NCI-H1694 (cell line): ENCODE data around the gene ELMO1.

Source experiments
- DNase-seq: peaks from one replicate; lab custom pipeline; 2025; lab: John Stamatoyannopoulos, UW

ELMO1 gene

GRCh38 chr7:37368540-37368939 lies 80.1 kb downstream of the ELMO1 start:
- no peak for DNase-seq

GRCh38 chr7:37367010-37367409 lies 81.7 kb downstream of the ELMO1 start:
- DNase-seq = no peak

- no peak for DNase-seq
Observed at GRCh38 chr7:37366445-37366844, 82.2 kb downstream of the ELMO1 start.

- DNase-seq = no peak
Observed at GRCh38 chr7:37365405-37365804, 83.3 kb downstream of the ELMO1 start.

GRCh38 chr7:37364856-37365255 lies 83.8 kb downstream of the ELMO1 start:
- DNase-seq = no peak

- no peak for DNase-seq
Observed at GRCh38 chr7:37363536-37364491, 84.8 kb downstream of the ELMO1 start.

- no peak for DNase-seq
Observed at GRCh38 chr7:37362802-37363201, 85.9 kb downstream of the ELMO1 start.

GRCh38 chr7:37360484-37360883 lies 88.2 kb downstream of the ELMO1 start:
- no peak for DNase-seq

- no peak for DNase-seq
Observed at GRCh38 chr7:37359662-37360444, 88.8 kb downstream of the ELMO1 start.

- no peak for DNase-seq
Observed at GRCh38 chr7:37359180-37359579, 89.5 kb downstream of the ELMO1 start.

GRCh38 chr7:37357637-37357996 lies 91.0 kb downstream of the ELMO1 start:
- no peak for DNase-seq

GRCh38 chr7:37356911-37357636 lies 91.6 kb downstream of the ELMO1 start:
- no peak for DNase-seq

- no peak for DNase-seq
Observed at GRCh38 chr7:37354656-37355131, 94.0 kb downstream of the ELMO1 start.

- DNase-seq = no peak
Observed at GRCh38 chr7:37353949-37354655, 94.6 kb downstream of the ELMO1 start.

- no peak for DNase-seq
Observed at GRCh38 chr7:37352974-37353948, 95.4 kb downstream of the ELMO1 start.

- DNase-seq = no peak
Observed at GRCh38 chr7:37352251-37352880, 96.3 kb downstream of the ELMO1 start.

- no peak for DNase-seq
Observed at GRCh38 chr7:37351716-37352115, 96.9 kb downstream of the ELMO1 start.

GRCh38 chr7:37349979-37350590 lies 98.6 kb downstream of the ELMO1 start:
- no peak for DNase-seq

- DNase-seq = no peak
Observed at GRCh38 chr7:37348982-37349381, 99.7 kb downstream of the ELMO1 start.
